Measurements from ENCODE around the gene KCTD15. TPM values are rescaled to one million over a fixed set of nuclear protein-coding genes. Genes with fewer than 3 reads are reported as not detected.

The KCTD15 gene
- total RNA-seq, 1 experiment from 2014 or later = 9.9 TPM

DNA sequence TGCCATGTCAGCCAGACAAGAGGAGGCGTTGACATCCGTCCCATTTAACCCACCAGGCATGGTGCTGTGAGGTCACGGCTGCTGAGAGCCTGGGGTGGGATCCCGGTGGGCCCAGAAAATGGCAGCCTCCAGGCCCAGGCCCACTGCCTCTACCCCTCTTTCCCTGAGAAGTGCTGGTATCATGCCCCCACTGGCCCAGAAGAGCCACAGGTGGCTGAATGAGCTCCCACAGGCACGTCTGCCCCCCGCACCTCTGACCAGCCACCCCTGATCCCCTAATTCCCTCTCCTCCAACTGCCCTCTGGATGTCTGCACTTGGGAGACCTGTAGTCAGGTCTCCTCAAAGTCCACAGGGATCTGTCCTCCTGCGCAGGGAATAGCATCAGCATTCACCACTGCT is 37.3 kb upstream of the KCTD15 start:
- CTCF ChIA-PET = no interaction called here

GRCh38 chr19:33763633-33764371 is 32.9 kb upstream of the KCTD15 start:
- ChIA-PET POLR2A (ENCODE audit: low non-redundant PET) (no interaction called here), CTCF (no interaction called here)
- TF ChIP-seq EZH2 (IDR thresholded peaks at IDR 0.05; ENCODE audit: borderline replicate concordance, low read depth, low read length, poor library complexity, severe bottlenecking) = no peak
- TF ChIP-seq, protein P1, sequence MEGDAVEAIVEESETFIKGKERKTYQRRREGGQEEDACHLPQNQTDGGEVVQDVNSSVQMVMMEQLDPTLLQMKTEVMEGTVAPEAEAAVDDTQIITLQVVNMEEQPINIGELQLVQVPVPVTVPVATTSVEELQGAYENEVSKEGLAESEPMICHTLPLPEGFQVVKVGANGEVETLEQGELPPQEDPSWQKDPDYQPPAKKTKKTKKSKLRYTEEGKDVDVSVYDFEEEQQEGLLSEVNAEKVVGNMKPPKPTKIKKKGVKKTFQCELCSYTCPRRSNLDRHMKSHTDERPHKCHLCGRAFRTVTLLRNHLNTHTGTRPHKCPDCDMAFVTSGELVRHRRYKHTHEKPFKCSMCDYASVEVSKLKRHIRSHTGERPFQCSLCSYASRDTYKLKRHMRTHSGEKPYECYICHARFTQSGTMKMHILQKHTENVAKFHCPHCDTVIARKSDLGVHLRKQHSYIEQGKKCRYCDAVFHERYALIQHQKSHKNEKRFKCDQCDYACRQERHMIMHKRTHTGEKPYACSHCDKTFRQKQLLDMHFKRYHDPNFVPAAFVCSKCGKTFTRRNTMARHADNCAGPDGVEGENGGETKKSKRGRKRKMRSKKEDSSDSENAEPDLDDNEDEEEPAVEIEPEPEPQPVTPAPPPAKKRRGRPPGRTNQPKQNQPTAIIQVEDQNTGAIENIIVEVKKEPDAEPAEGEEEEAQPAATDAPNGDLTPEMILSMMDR (conservative IDR thresholded peaks at IDR 0.05; ENCODE audit: low read depth, low read length) = no peak
- DNase-seq (ENCODE audit: low spot score) = no peak
- Histone ChIP-seq H3K27ac (ENCODE audit: low read depth, low read length, poor library complexity, severe bottlenecking) (no peak overlapping the region), H3K4me3 (ENCODE audit: low read depth, low read length, poor library complexity, severe bottlenecking) (no peak overlapping the region), H3K9me3 (ENCODE audit: low read depth, low read length, poor library complexity, severe bottlenecking) (no peaks in the 10 kb centered on the region), H3K4me1 (ENCODE audit: insufficient read depth, low read length, poor library complexity, severe bottlenecking) (no peaks in the 10 kb centered on the region), H3K27me3 (replicated peaks; ENCODE audit: insufficient read depth, low read depth, low read length, poor library complexity) (no peaks in the 10 kb centered on the region), H3K36me3 (ENCODE audit: insufficient read depth, low read length, poor library complexity, severe bottlenecking) (no peaks in the 10 kb centered on the region)
- intact Hi-C loops (cut with micrococcal nuclease; ENCODE audit: unreplicated experiment) = no loop called here
- no TSS peak for BruUV-seq (replicated peaks)

More for the DNA sequence above, 37.3 kb upstream of the KCTD15 start:
- no peak overlapping the region for H3K27ac ChIP-seq (ENCODE audit: low read depth, low read length, poor library complexity, severe bottlenecking)
- no peaks in the 10 kb centered on the region for H3K36me3 ChIP-seq (ENCODE audit: insufficient read depth, low read length, poor library complexity, severe bottlenecking)
- H3K4me1 ChIP-seq (ENCODE audit: insufficient read depth, low read length, poor library complexity, severe bottlenecking) = peaks cover 12% of the 10 kb centered on the region
- TF ChIP-seq, protein P1 (conservative IDR thresholded peaks at IDR 0.05; ENCODE audit: low read depth, low read length) = no peak
- no peak for TF ChIP-seq EZH2 (IDR thresholded peaks at IDR 0.05; ENCODE audit: borderline replicate concordance, low read depth, low read length, poor library complexity, severe bottlenecking)
- no peak for DNase-seq (ENCODE audit: low spot score)
- no peaks in the 10 kb centered on the region for H3K9me3 ChIP-seq (ENCODE audit: low read depth, low read length, poor library complexity, severe bottlenecking)
- intact Hi-C loops (cut with micrococcal nuclease; ENCODE audit: unreplicated experiment) = no loop called here
- POLR2A ChIA-PET (ENCODE audit: low non-redundant PET) = no interaction called here
- BruUV-seq (replicated peaks) = no TSS peak
- no peaks in the 10 kb centered on the region for H3K27me3 ChIP-seq (replicated peaks; ENCODE audit: insufficient read depth, low read depth, low read length, poor library complexity)
- H3K4me3 ChIP-seq (ENCODE audit: low read depth, low read length, poor library complexity, severe bottlenecking) = no peak overlapping the region

GRCh38 chr19:33766623-33767022 is 30.0 kb upstream of the KCTD15 start:
- intact Hi-C loops (cut with micrococcal nuclease; ENCODE audit: unreplicated experiment) = no loop called here
- H3K4me3 ChIP-seq (ENCODE audit: low read depth, low read length, poor library complexity, severe bottlenecking) = no peak overlapping the region
- no peaks in the 10 kb centered on the region for H3K27me3 ChIP-seq (replicated peaks; ENCODE audit: insufficient read depth, low read depth, low read length, poor library complexity)
- no peak overlapping the region for H3K27ac ChIP-seq (ENCODE audit: low read depth, low read length, poor library complexity, severe bottlenecking)
- H3K4me1 ChIP-seq (ENCODE audit: insufficient read depth, low read length, poor library complexity, severe bottlenecking) = no peaks in the 10 kb centered on the region
- ChIA-PET POLR2A (ENCODE audit: low non-redundant PET) (no interaction called here), CTCF (no interaction called here)
- TF ChIP-seq EZH2 (IDR thresholded peaks at IDR 0.05; ENCODE audit: borderline replicate concordance, low read depth, low read length, poor library complexity, severe bottlenecking) = no peak
- TF ChIP-seq, protein P1 (conservative IDR thresholded peaks at IDR 0.05; ENCODE audit: low read depth, low read length) = no peak
- no peaks in the 10 kb centered on the region for H3K36me3 ChIP-seq (ENCODE audit: insufficient read depth, low read length, poor library complexity, severe bottlenecking)
- no peak for DNase-seq (ENCODE audit: low spot score)
- H3K9me3 ChIP-seq (ENCODE audit: low read depth, low read length, poor library complexity, severe bottlenecking) = no peaks in the 10 kb centered on the region
- no TSS peak for BruUV-seq (replicated peaks)
